HL-60 (cell line): Measurements from ENCODE around the gene SLC22A12.
A peak's percentile ranks its signal among the peaks of the same experiment; 100 is the strongest.

Experiments used
- DNase-seq, 2 experiments: peaks; one replicate each; pipeline ENCODE4 v3.0.0-alpha.2; 2010 to 2020; ENCODE audit warnings: low read depth in 1 of 2, low spot score in 1 of 2
- H3K27ac ChIP-seq: fragments of 250-450 bp; sonication (Bioruptor Pico); replicated peaks from 2 replicates; pipeline ENCODE4 v1.5.1; 2020; ENCODE audit warnings: mild to moderate bottlenecking, moderate library complexity
- H3K27me3 ChIP-seq: fragments of 250-450 bp; sonication (Bioruptor Pico); 2 replicates; pipeline ENCODE4 v1.5.1; 2021; ENCODE audit warnings: mild to moderate bottlenecking, moderate library complexity; ENCODE audit not compliant: insufficient read depth, poor library complexity, severe bottlenecking
- H3K4me3 ChIP-seq: replicated peaks from 2 replicates; pipeline ENCODE4 v1.5.1; 2011; ENCODE audit warnings: mild to moderate bottlenecking, control low read depth, low read length; ENCODE audit not compliant: insufficient read depth
- CTCF ChIP-seq: IDR thresholded peaks from one replicate; pipeline ENCODE4 v1.5.1; 2011; ENCODE audit warnings: low read length, control low read depth, inconsistent platforms; ENCODE audit not compliant: insufficient read depth
- GABPA ChIP-seq: IDR thresholded peaks from 2 replicates; pipeline ENCODE4 v1.6.1; 2012; ENCODE audit warnings: low read depth
- POLR2AphosphoS5 ChIP-seq: IDR thresholded peaks from 2 replicates; pipeline ENCODE4 v1.6.1; 2012; ENCODE audit warnings: low read depth
- SPI1 ChIP-seq: IDR thresholded peaks from 2 replicates; pipeline ENCODE4 v1.6.1; 2012; ENCODE audit warnings: low read depth, mild to moderate bottlenecking, borderline replicate concordance
- TF ChIP-seq, protein P1 (sequence below): IDR thresholded peaks from 2 replicates; pipeline ENCODE4 v1.6.1; 2012; ENCODE audit warnings: low read depth; ENCODE audit not compliant: insufficient replicate concordance

SLC22A12 gene

DNA sequence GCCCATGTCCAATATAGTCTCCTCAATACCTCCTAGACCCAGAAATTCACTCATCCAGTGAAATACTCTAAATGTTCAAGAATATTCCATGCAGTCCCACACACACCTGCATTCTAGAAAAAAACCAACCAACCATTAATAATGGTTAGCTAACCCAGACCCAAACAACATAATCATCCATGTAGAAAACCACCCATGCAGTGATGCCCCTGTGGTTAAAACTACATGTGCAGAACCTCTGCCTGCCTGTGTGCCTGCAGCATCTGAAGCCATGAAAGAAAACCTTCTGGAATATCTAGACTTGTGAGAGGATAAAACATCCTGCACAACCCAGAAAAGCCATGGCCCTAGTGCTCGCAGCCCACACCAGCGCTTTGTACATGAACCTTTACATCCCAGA is 47.8 kb downstream of the SLC22A12 start:
- Histone ChIP-seq H3K27me3 (peaks cover 19% of the 10 kb centered on the region), H3K4me3 (no peak overlapping the region), H3K27ac (no peak overlapping the region)
- DNase-seq = no peak
- TF ChIP-seq GABPA (no peak), POLR2AphosphoS5 (no peak), CTCF (no peak), SPI1 (no peak)
- TF ChIP-seq, protein P1, sequence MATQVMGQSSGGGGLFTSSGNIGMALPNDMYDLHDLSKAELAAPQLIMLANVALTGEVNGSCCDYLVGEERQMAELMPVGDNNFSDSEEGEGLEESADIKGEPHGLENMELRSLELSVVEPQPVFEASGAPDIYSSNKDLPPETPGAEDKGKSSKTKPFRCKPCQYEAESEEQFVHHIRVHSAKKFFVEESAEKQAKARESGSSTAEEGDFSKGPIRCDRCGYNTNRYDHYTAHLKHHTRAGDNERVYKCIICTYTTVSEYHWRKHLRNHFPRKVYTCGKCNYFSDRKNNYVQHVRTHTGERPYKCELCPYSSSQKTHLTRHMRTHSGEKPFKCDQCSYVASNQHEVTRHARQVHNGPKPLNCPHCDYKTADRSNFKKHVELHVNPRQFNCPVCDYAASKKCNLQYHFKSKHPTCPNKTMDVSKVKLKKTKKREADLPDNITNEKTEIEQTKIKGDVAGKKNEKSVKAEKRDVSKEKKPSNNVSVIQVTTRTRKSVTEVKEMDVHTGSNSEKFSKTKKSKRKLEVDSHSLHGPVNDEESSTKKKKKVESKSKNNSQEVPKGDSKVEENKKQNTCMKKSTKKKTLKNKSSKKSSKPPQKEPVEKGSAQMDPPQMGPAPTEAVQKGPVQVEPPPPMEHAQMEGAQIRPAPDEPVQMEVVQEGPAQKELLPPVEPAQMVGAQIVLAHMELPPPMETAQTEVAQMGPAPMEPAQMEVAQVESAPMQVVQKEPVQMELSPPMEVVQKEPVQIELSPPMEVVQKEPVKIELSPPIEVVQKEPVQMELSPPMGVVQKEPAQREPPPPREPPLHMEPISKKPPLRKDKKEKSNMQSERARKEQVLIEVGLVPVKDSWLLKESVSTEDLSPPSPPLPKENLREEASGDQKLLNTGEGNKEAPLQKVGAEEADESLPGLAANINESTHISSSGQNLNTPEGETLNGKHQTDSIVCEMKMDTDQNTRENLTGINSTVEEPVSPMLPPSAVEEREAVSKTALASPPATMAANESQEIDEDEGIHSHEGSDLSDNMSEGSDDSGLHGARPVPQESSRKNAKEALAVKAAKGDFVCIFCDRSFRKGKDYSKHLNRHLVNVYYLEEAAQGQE = no peak

- no peak overlapping the region for H3K27ac ChIP-seq
- TF ChIP-seq, protein P1 = no peak
- no peak for TF ChIP-seq CTCF
- no peak for TF ChIP-seq GABPA
- TF ChIP-seq POLR2AphosphoS5 = no peak
- no peak for TF ChIP-seq SPI1
- H3K27me3 ChIP-seq = peaks cover 19% of the 10 kb centered on the region
- no peak overlapping the region for H3K4me3 ChIP-seq
- no peak for DNase-seq
Measured at GRCh38 chr11:64639885-64640284, 48.9 kb downstream of the SLC22A12 start.

- H3K27me3 ChIP-seq = peaks cover 21% of the 10 kb centered on the region
- DNase-seq = no peak
- H3K4me3 ChIP-seq = no peak overlapping the region
- TF ChIP-seq GABPA (no peak), SPI1 (peak; percentile 62), CTCF (no peak), POLR2AphosphoS5 (no peak)
- TF ChIP-seq, protein P1 = no peak
- H3K27ac ChIP-seq = no peak overlapping the region
Measured at GRCh38 chr11:64641596-64642417, 50.8 kb downstream of the SLC22A12 start.
